ENCODE results near the gene WAS.

DNA sequence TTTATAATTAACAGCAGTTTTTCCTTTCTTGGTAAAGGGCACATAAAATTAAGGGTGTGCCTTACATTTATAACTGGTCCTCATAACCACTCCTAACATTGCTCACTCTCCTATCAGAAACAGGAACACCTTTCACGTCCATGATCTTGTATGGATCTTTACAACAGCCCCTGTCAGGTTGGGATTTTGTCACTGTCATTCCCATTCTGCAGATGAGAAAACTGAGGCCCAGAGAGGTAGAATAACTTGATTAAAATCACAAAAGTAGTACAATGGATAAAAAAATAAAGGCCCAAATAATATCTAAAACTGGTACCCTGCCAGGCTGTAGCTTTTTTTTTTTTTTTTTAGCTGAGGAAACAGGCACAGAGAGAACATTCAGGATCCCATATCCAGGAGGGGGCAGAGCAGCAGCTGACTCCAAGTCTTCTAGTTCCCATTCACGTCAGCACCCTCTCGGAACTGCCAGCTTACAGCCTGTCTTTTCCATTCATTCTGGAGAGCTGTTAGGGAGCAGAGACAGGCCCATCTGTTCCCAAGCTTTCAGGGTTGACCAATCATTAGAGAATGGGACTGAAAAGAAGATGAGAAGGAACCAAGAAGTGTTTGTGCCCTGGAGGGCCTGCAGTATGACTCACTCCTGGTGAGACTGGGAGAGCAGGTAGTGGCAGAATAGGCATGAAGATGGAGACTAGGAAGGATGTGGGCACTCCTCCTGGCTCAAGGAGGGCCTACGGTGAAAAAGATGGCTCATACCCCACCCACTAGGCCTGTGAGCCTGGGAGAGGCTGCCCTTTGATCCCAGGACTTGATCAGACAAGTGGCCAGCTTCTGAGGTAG lies 20.3 kb downstream of the WAS start:
- TF ChIP-seq, protein P1, sequence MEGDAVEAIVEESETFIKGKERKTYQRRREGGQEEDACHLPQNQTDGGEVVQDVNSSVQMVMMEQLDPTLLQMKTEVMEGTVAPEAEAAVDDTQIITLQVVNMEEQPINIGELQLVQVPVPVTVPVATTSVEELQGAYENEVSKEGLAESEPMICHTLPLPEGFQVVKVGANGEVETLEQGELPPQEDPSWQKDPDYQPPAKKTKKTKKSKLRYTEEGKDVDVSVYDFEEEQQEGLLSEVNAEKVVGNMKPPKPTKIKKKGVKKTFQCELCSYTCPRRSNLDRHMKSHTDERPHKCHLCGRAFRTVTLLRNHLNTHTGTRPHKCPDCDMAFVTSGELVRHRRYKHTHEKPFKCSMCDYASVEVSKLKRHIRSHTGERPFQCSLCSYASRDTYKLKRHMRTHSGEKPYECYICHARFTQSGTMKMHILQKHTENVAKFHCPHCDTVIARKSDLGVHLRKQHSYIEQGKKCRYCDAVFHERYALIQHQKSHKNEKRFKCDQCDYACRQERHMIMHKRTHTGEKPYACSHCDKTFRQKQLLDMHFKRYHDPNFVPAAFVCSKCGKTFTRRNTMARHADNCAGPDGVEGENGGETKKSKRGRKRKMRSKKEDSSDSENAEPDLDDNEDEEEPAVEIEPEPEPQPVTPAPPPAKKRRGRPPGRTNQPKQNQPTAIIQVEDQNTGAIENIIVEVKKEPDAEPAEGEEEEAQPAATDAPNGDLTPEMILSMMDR (IDR thresholded peaks at IDR 0.05): no peak
- TF ChIP-seq POLR2A (IDR thresholded peaks at IDR 0.05): no peak
